HG02981 (cell line): Measurements from ENCODE around the gene CPA2.
"Not testable (repeated sequence)": the region's sequence is repeated elsewhere in the genome, so short reads cannot be mapped to it uniquely, and the experiment has no call there.

Experiments
- ATAC-seq: cut with Tn5 transposase; IDR thresholded peaks from one replicate; pipeline ENCODE4 v1.9.1; 2021; ENCODE audit warnings: mild to moderate bottlenecking, moderate library complexity; ENCODE audit not compliant: unreplicated experiment

Gene CPA2

GRCh38 chr7:130304878-130305277 is 38.2 kb downstream of the CPA2 start:
- ATAC-seq = no peak

GRCh38 chr7:130305433-130306042 is 38.9 kb downstream of the CPA2 start:
- no peak for ATAC-seq

- ATAC-seq = no peak
Observed at GRCh38 chr7:130309986-130310385, 43.3 kb downstream of the CPA2 start.

GRCh38 chr7:130314305-130314704 is 47.6 kb downstream of the CPA2 start:
- ATAC-seq = no peak

GRCh38 chr7:130319541-130319940 is 52.9 kb downstream of the CPA2 start:
- ATAC-seq = no peak

- not testable (repeated sequence) for ATAC-seq
Observed at GRCh38 chr7:130321542-130322229, 55.0 kb downstream of the CPA2 start.

- ATAC-seq = no peak
Observed at GRCh38 chr7:130322615-130323014, 56.0 kb downstream of the CPA2 start.

GRCh38 chr7:130324306-130324943 is 57.8 kb downstream of the CPA2 start:
- ATAC-seq = no peak

GRCh38 chr7:130329681-130330080 is 63.0 kb downstream of the CPA2 start:
- no peak for ATAC-seq

GRCh38 chr7:130332259-130333053 is 65.8 kb downstream of the CPA2 start:
- ATAC-seq = no peak

GRCh38 chr7:130333832-130334231 is 67.2 kb downstream of the CPA2 start:
- no peak for ATAC-seq

- no peak for ATAC-seq
Observed at GRCh38 chr7:130334274-130334673, 67.6 kb downstream of the CPA2 start.

- no peak for ATAC-seq
Observed at GRCh38 chr7:130337410-130337971, 70.8 kb downstream of the CPA2 start.

- ATAC-seq = no peak
Observed at GRCh38 chr7:130338233-130338632, 71.6 kb downstream of the CPA2 start.
